Ovary (tissue), 10 donors: Measurements from ENCODE around the gene PODNL1. TPM values are rescaled to one million over a fixed set of nuclear protein-coding genes. Genes with fewer than 3 reads are reported as not detected.

Experiments used
- DNase-seq, 5 donors: peaks; one replicate each; pipeline ENCODE4 v3.0.0-alpha.2; 2019 to 2020
- H3K27ac ChIP-seq, 2 donors: fragments of 200-600 bp; one replicate each; pipeline versions ENCODE4 v1.5.1 to v1.8.0; 2019 to 2022
- H3K27me3 ChIP-seq: fragments of 200-600 bp; one replicate; pipeline ENCODE4 v1.8.0; 2022
- H3K36me3 ChIP-seq: fragments of 200-600 bp; sonication (generic); one replicate; pipeline ENCODE4 v1.5.1; 2019
- H3K4me1 ChIP-seq: one replicate; pipeline ENCODE4 v1.8.1; 2013; ENCODE audit warnings: mild to moderate bottlenecking, moderate library complexity; ENCODE audit not compliant: insufficient read depth
- H3K4me3 ChIP-seq: fragments of 200-600 bp; sonication (generic); one replicate; pipeline ENCODE4 v1.5.1; 2017
- H3K9me3 ChIP-seq, 2 donors: fragments of 200-600 bp in 1 of 2; sonication (generic) in 1 of 2; one replicate each; pipeline versions ENCODE4 v1.5.1 to v1.8.1; 2013 to 2019; ENCODE audit warnings: mild to moderate bottlenecking in 1 of 2, moderate library complexity in 1 of 2
- CTCF ChIP-seq, 3 donors: fragments of 450-650 bp in 2 of 3; fragments of 200-600 bp in 1 of 3; IDR thresholded peaks; one replicate each; pipeline versions ENCODE4 v1.5.1 to v1.8.0; 2016 to 2022; ENCODE audit warnings: antibody characterized with exemption in 3 of 3, mild to moderate bottlenecking in 1 of 3
- EP300 ChIP-seq: sonication (generic); formaldehyde crosslinking; IDR thresholded peaks from one replicate; pipeline ENCODE4 v1.6.1; 2017; ENCODE audit warnings: antibody characterized with exemption
- POLR2A ChIP-seq: fragments of 450-650 bp; IDR thresholded peaks from one replicate; pipeline ENCODE4 v1.6.1; 2017; ENCODE audit warnings: antibody characterized with exemption, mild to moderate bottlenecking, moderate library complexity
- WGBS, 3 donors: extraction: QIAGEN DNeasy Blood & Tissue Kit in 1 of 3; methylation state at CpG; one replicate each; pipeline versions ENCODE4 v1.1.5 to v1.1.7; 2013 to 2017; 5-methylcytosine and 5-hydroxymethylcytosine counted together
- intact Hi-C, 4 donors: fragments of 100-400 bp; cut with DNase I; formaldehyde crosslinking; loops; one replicate each; pipeline versions ENCODE4 v1.11.0 to v1.15.1; 2022 to 2023
- long read RNA-seq, 3 donors: library from polyadenylated mRNA in 2 of 3; unstranded in 2 of 3; transcript quantifications; one replicate each; pipeline ENCODE4 v2.0.0 and lab custom pipeline, GENCODE V29; 2021 to 2026
- polyA plus RNA-seq, 2 donors: library from polyadenylated mRNA; stranded (reverse); fragments of 200-250 nt in 1 of 2; fragments of 350-450 nt in 1 of 2; fragmentation: Illumina TruSeq in 1 of 2; extraction: RNeasy Lipid Tissue Mini Kit (QIAGEN cat#74804) in 1 of 2; gene quantifications; one replicate each; pipeline ENCODE4 v1.2.3, GENCODE V29; 2013 to 2014
- total RNA-seq, 7 donors: library from RNA; depleted of rRNA in 2 of 7; stranded (reverse); fragments of >200 nt in 2 of 7; fragmentation: NEBNext Ultra II Directional in 3 of 7; extraction: Animal tissue kit (Norgen Biotek cat#: 25700) in 3 of 7; gene quantifications; one replicate each; pipeline versions ENCODE4 v1.1.0 to v1.2.4, GENCODE V29; 2016 to 2023
- donor health status: DM: no; HTN: no; CAD: no; lungs with moderate emphysema.
- donor health status: DM: no; HTN: no; CAD: no.
- donor health status: Bipolar disorder and iron deficiency.
- donor health status: DM: yes; HTN: yes; CAD: no.
- donor health status: DM: no; HTN: no; CAD: no.
- donor health status: DM: yes; HTN: yes; CAD: no.

PODNL1 gene
- 1 to 10 TPM in 5 of 7 donors, under 1 TPM in 2; 0.48 to 3.8 (median 1.4) TPM for total RNA-seq
- 1 to 10 TPM in 1 of 2 donors, under 1 TPM in 1; 0.63 to 3.7 TPM for polyA plus RNA-seq
- long read RNA-seq, donor 1, partial matches to known transcripts = 1 of 4 reads
- long read RNA-seq, donor 1, other reads (novel, unspliced or antisense) = 3 of 4 reads
- long read RNA-seq, donor 2 = 0 reads
- long read RNA-seq, donor 3, partial matches to known transcripts = 4 of 15 reads
- long read RNA-seq, donor 3, other reads (novel, unspliced or antisense) = 7 of 15 reads

- TF ChIP-seq CTCF (IDR thresholded peaks at IDR 0.05) (no peak), EP300 (no peak), POLR2A (no peak)
- DNase-seq = peak in 3 of 5 donors; percentile 39 to 67 (median 42)
- intact Hi-C loops = no loop called here
- no peak within 1 kb of the TSS for H3K4me3 ChIP-seq
- H3K27ac ChIP-seq = no peak within 1 kb of the TSS
- no peaks in the 10 kb centered on the region for H3K36me3 ChIP-seq
- 3 to 9% (median 5%) methylated on average over 20 to 21 of the region's 21 CpGs for WGBS, 3 donors
- no peaks in the 10 kb centered on the region for H3K27me3 ChIP-seq
- peaks cover 6% of the 10 kb centered on the region for H3K4me1 ChIP-seq
- H3K9me3 ChIP-seq = no peaks in the 10 kb centered on the region
These were observed at the start of gene PODNL1 for GRCh38 chr19:13938301-13939064. Gene PODNL1 (minus strand): TSS chr19:13938417. CDS start chr19:13938181, 236 bp downstream.

GRCh38 chr19:13987101-13987890 is 49.1 kb upstream of the PODNL1 start:
- DNase-seq = no peak
- H3K4me1 ChIP-seq = no peaks in the 10 kb centered on the region
- no peaks in the 10 kb centered on the region for H3K36me3 ChIP-seq
- H3K4me3 ChIP-seq = no peak overlapping the region
- 79 to 81% (median 80%) methylated on average over 17 of the region's 17 CpGs for WGBS, 3 donors
- H3K27me3 ChIP-seq = no peaks in the 10 kb centered on the region
- intact Hi-C loops = no loop called here
- H3K27ac ChIP-seq = no peak overlapping the region
- TF ChIP-seq CTCF (IDR thresholded peaks at IDR 0.05) (no peak), POLR2A (no peak), EP300 (no peak)
- H3K9me3 ChIP-seq = no peaks in the 10 kb centered on the region

GRCh38 chr19:13986348-13986904 is 48.2 kb upstream of the PODNL1 start:
- intact Hi-C loops = no loop called here
- H3K9me3 ChIP-seq = no peaks in the 10 kb centered on the region
- H3K36me3 ChIP-seq = no peaks in the 10 kb centered on the region
- H3K4me3 ChIP-seq = no peak overlapping the region
- no peak overlapping the region for H3K27ac ChIP-seq
- no peaks in the 10 kb centered on the region for H3K4me1 ChIP-seq
- TF ChIP-seq CTCF (IDR thresholded peaks at IDR 0.05) = no peak
- no peak for TF ChIP-seq EP300
- TF ChIP-seq POLR2A = no peak
- no peaks in the 10 kb centered on the region for H3K27me3 ChIP-seq
- 58 to 74% (median 62%) methylated on average over 19 of the region's 19 CpGs for WGBS, 3 donors
- peak in 4 of 5 donors; percentile 34 to 64 (median 53) for DNase-seq

- no peak for TF ChIP-seq CTCF (IDR thresholded peaks at IDR 0.05)
- TF ChIP-seq EP300 = no peak
- TF ChIP-seq POLR2A = no peak
- no peaks in the 10 kb centered on the region for H3K36me3 ChIP-seq
- H3K4me3 ChIP-seq = no peak overlapping the region
- no peaks in the 10 kb centered on the region for H3K9me3 ChIP-seq
- H3K27ac ChIP-seq = no peak overlapping the region
- intact Hi-C loops = no loop called here
- 81 to 91% (median 84%) methylated on average over 9 to 10 of the region's 10 CpGs for WGBS, 3 donors
- H3K4me1 ChIP-seq = no peaks in the 10 kb centered on the region
- H3K27me3 ChIP-seq = no peaks in the 10 kb centered on the region
- DNase-seq = no peak
These were observed 47.6 kb upstream of the PODNL1 start for GRCh38 chr19:13985771-13986347.
